CD4-positive, alpha-beta T cell treated with Interleukin-17A for 4 hours (primary cell): ENCODE measurements around the gene RASSF8.

Experiments
- DNase-seq: peaks from one replicate; pipeline ENCODE4 v3.0.0-alpha.2; 2020; ENCODE audit warnings: mixed read lengths

Gene RASSF8

DNA sequence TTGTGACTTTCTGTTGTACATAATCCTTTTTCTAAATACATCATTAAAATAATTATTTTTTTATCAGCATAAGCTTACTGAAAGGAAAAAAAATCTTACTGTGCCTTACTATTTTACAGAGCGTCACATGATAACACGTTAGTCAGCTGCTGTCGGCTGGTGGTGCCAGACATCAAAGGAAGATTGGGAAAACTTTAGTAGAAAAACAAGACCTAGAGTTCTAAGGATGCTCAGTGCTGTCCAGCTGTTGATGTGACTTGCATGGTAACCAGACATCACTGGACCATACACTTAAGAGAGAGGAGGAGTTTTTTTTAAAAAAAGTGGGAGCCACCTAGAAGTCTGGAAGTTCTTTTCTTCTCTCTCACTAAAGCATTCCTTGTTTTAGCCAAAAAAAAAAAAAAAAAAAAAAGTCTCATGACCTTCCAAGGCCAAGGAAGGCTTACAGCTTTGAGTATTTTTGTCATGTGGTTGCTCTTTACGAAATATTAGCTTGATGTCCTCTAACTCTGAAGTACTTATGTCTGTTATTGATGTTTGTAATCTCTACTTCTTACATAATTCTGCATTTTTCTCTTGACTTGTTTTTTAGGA lies 4.5 kb downstream of the RASSF8 start:
- no peak for DNase-seq

DNA sequence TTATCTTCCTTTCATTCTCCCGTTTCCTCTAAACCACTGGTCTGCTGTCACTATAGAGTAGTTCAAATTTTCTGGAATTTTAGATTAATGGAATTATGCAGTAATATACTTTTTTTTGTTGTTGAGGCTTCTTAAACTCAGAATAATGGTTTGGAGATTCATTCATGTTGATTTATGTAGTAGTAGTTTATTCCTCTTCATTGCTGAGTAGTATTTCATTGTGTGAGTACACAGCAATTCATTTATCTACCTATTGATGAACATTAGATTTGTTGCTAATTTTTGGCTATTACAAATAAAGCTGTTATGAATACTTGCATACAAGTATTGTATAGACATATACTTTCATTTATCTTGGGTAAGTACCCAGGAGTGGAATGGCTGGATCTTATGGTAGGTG lies 7.2 kb downstream of the RASSF8 start:
- no peak for DNase-seq

DNA sequence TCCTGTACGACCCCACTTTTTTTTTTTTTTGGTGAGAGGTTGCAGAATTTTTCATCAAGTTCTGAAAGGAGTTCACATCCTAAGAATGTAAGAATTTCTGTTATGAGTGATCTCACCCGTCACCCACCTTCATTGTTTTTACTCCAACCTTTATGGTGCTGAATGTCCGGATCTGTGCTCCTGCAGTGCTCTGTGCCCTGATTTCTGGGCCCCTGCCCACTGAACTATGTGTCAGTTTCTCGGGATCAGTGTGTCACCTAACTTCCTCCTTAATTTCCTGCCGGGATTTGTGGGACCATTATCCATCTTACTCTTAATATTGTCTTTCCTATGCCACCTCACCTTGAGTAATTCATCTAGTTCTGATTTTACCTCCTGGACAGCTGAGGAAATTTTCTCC lies 11.6 kb downstream of the RASSF8 start:
- no peak for DNase-seq

DNA sequence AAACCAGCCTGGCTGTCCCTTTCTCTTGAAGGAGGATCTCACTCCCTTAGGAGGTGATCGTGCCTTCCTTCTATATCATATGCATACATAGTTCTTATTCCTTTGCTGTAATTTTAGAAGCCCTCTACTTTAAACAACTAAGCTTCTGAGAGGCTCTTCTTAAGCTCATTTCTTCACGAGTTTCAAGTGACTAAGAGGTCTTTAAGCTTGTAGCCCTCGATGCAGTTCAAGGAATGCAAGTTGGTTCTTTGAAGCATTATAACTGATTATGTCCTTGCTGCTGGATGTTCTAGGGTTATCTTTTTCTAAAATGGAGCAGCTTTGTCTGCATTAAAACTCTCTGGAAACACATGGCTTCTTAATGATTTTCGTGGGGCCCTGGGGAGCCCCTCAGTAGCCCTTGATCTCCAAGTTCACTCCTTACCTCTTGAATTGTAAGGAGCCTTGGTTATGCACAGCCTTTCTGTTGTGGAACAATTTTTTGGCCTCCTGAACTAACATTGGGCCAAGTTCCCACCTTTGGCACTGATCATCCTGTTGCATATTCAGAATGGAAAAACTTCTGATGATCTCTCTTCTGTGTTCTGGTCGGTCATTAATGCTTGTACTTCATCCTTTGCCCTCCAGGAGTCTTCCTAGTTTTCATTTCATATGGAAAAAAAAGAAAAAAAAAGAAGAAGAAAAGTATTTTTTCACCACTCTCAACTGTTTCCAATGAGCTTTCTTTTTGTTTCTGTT lies 12.6 kb downstream of the RASSF8 start:
- DNase-seq = no peak

DNA sequence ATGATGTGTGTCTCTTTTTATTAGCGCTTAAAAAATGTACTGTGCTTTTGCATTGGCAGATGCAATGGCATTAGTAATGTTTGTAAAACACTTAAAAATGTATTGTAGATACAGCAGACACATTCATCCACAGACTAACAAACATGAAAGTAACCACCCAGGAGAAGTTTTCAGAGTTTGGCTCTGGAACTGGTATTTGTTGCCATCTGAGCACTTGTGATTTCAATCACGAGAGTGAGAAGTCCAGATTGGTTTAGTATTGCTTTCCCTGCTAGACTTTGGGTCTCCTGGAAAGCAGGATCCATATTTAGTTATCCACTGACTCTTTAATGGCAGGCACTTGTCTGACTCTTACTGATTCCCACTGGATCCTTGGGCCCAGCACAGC lies 13.2 kb downstream of the RASSF8 start:
- DNase-seq = no peak

DNA sequence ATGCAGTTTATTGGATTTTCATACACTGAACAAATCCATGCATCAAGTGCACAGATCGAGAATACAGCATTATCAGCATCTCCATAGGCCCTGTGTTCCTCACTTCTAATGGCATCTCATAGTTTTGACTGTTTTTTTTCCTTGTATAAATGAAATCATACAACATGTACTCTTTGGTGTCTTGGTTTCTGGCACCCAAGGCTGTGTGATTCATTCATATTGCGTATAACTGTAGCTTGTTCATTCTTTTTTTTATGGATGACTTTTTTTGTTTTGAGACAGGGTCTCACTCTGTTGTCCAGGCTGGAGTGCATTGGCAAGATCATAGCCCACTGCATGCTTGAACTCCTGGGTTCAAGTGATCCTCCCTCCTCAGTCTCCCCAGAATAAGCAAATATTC lies 14.3 kb downstream of the RASSF8 start:
- no peak for DNase-seq

DNA sequence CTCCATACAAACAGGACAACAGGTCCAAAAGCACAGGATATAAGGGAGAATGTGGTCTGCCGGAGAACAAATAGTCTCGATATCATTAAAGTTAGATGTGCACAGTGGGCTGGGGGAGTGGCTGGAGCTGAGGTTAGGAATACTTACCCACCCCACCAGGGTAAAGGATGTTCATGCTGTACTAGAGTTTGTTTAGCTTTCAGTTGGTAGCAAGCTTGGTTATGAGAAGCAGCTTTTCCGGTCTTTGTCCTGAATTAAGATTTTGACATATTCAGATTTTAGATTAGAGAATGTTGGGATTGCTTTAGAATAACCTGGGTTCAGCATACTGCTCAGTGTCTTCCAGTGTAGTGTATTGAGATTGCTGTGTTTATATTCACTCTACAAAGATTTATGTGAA lies 16.7 kb downstream of the RASSF8 start:
- no peak for DNase-seq

DNA sequence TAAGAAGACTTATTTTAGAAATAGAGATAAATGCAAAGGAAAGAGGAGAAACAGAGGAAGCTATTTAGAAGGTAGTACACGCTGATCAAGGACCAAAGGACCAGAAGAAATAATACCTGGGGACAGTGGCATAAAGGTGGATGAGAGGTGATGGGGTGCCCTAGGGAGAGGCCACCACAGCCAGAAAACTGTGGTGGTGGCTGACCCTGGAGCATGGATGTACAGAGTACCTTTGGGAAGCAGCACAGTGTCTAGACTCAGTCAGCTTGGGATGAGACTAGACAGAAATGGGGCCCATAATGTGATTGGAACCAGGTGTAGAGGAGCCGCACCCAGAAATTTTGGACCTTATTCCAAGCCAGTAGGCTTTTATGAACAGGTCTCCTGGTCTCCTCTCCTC lies 17.2 kb downstream of the RASSF8 start:
- no peak for DNase-seq

DNA sequence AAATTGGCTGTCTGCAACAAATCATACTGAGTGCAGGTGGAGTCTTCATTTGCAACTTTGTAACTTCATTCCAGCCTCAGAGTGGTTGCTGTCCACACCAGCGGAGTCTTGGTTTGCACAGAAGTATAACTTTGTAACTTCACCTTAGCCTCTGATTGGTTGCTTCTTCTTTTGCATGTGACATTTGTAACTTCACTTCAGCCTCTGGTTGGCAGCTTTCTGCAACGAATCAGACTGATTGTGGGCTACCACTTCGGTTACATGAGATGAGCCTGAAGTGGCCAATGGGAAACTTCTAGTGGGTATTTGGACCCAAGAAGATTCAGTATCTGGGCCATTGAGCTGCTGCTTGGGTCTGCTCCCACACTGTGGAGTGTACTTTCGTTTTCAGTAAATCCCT lies 17.8 kb downstream of the RASSF8 start:
- DNase-seq = no peak

DNA sequence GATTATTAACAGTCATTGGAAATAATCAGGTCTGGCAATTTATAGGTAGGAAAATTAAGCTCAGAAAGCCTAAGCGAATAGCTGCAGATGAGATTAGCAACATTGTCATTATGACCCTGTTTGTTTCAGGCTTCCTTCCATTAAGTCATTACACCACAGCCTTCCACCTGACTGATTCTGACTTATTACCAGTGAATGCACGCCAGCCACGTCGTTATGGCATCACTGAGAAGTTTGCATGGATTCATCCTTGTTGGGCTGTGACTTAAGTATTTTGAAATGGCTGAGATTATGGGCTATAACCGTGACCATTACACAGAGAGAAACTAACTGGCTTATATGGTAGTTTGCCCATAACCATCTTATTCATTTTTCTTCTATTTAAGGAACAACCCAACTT lies 18.6 kb downstream of the RASSF8 start:
- no peak for DNase-seq

DNA sequence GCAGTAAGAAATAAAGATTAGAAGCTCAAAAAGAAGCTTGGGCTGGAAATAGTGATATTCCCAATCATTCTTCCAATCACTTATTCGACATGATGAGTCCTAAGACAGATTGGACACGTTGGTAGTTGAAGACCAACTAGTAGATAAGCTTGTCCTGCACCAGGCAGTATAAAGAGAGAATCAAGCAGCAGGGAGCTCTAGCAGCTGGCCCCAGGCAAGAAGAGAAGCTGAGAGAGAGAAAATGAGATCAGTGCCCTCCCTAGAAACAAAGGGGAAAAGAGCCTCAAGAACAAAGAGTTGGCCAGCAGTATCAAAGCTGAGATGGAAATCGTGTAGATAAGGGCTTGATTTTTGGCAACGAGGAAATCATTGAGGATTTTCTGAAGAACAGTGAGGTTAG lies 20.6 kb downstream of the RASSF8 start:
- no peak for DNase-seq

DNA sequence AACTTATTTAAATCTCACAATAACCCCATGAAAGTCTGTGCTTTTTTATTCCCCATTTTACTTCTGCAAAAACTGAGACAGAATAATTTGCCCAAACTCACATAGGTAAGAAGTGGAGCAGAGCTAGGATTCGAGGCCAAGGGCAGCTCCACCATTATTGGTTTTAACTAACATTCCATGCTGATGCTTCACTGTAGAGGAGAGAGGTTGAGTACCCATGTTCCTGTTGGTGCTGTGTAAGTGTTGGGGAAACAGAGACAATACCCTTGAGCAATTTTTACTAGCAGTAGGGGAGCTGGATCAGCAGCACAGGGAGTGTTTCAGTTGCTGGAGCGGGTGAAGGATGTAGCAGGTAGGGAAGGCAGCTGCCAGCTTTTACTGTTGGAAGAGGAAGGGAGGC lies 21.1 kb downstream of the RASSF8 start:
- DNase-seq = no peak

DNA sequence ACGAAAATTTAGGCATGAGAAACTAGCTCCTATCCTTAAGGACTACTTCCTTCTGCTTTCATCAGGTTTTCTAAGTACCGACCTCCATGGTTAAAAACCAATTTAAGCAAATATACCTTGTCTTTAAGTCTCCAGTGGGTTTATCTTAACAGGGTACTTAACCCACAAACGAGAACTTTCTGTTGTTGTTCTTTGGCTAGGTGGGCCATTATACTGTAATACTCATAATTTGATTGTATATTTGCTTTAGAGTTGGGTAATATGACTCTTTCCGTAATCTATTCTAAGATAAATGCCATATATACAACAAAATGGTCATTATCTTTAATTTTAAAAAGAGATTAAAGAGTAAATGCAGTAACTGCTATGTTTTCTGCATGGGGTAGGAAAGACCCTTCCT lies 21.6 kb downstream of the RASSF8 start:
- DNase-seq = no peak

DNA sequence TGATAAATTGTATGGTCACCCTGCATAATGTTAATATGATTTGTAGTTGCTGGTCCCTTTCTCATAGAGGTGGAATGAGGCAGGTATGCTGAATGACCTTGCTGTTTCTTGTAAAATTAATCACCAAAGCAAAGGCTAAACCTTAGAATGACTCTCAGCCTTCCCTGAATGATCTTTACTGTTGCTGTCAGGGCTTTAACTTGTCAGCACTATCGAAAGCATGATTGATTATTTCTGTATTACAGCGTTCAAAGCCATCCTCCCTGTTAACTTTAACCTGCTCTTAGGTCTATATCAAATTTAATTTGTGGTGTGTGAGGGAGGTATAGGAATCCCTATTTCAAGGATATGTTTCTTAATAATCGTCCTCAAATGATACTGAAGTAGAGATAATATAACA lies 23.1 kb downstream of the RASSF8 start:
- no peak for DNase-seq

DNA sequence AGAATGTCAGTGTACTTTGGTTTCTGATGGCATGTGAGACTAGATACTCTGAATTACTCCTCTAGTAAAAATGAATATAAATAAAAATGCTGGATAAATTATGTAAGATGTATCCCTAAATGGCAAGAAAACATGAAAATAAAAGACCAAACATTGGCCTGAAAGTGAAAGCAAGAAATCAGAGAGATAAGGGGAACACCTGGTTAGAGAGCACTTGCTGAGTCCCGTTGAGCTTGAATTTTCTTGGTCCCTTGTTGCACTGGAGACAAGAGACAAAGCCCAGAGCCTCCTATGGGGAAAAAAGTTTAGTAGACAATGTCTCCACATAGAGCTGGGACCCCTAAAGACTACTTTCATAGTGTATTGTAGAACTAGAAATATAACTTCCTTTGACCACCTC lies 23.9 kb downstream of the RASSF8 start:
- no peak for DNase-seq

DNA sequence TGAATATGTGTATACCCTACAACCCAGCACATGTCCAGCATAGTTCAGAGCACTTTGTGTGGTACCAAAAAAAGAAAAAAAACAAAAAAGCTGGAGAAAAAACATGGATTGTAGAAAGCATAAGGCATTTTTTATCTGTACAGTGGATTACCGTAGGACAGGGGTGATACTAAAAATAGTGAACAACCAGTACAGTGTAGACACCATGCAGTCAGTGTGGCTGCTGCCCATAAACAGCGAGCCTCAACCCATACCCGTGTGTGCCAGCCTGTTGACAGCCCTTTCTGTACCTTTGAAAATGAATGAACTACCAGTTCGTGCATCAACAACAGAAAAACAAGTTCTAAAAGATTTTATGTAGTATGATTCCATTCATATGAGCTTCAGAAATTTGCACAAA lies 25.1 kb downstream of the RASSF8 start:
- DNase-seq = no peak

DNA sequence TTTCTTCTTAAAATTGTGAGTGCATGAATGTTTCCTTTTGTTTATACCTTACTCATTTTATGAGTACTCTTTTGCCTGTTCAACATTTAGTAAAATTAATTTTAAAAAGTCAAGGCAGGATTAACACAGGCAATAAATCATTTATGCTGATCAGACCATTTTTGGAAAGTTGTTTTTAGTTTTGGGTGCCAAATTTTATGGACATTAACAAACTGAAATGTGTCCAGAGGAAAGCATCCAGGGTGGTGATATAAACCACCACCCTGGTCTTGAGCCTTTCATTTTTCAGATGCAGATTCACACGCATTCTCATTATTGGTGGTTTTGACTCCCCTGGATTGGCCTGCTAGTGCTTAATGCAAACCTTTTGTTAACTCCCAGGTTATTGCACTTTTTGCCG lies 26.3 kb downstream of the RASSF8 start:
- no peak for DNase-seq

DNA sequence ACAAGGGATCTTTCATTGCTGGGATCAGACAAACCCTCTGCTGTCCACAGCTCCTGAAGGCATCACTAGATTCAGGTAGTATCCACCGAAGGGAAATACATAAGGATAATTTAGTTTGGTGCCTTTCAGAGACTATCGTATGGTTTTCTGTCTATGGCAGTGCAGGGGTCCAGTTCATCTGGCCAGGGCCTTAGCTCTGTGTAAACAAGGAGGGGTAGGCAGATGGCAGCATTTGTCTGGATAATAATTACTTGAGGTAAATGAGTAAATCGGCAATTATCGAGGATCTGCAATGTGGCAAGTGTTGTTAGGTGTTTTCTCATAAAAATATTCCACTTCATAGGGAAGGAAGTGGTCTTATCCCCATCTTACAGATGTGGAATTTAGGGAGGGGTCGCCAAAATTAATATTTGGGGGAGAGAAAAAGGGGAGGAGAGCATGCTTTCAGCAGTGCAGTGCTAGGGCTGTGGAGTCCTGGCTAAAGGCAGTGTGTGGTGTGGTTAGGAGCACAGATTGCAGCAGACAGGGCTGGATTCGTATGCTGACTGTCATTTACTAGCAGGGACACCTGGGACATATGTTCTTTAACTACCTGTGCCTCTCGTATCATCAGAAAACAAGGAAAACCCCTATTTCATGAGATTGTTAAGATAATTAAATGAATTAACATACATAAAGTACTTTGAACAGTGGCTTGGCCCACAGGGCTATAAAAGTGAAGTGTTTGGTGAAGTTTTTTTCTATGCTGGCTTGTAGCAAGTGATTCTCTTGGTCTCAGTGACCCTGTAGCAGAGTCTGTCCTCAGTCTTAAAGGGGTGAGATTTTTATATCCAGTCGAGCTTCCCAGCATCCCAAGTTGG lies 27.1 kb downstream of the RASSF8 start:
- no peak for DNase-seq

DNA sequence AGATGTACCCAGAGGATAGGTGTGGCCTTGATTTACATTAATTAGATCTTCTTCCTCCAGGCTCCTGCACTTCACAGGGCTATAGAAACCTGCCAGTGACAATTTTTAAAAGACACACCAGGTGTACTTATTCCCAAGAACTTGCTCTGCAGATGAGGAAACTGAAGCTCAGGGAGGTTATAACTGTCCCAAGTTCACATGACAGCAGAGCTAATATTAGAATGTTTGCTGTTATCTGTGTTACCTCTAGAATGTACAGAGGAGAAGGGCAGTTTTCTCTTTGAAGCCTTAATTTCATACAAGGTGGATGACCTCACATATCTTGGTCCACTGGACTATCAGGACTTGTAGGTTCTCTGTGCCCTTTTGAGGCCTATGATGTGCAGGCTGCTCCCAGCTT lies 27.7 kb downstream of the RASSF8 start:
- no peak for DNase-seq

DNA sequence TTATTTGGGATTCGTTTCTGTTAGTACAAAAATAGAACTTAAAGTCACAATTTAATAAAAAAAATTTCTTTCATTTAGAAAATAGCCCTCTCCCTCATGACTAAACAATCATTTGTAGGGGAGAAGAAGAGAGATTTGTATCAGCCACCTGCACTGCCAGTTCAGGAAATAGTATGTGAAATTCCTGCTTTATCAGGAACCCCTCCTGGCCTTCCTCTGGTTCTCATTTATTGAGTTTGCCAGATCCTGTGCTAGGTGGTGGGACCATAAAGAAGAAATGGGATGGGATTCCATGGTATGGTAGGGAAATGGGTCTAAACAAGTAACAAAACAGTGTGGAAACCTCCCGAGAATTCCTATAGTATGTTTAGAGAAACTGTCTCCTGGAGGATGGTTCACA lies 30.0 kb downstream of the RASSF8 start:
- DNase-seq = no peak

DNA sequence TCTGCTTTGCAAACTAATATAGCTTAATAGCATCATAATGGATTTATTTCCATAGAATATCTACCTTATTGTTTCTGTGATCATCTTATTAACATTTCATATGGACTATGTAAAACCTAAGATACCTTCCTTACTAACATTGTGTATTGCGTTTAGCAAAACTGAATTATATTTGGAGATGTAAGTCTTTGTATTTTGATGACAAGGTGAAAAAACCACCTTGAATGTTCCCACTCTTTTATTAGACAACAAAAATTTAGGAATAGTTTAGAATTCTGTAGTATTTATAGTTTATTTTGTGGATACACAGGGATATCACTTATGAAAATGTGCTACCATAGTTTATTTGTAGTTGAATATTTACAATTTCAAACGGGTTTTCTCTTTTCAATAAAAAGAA lies 32.0 kb downstream of the RASSF8 start:
- DNase-seq = no peak

DNA sequence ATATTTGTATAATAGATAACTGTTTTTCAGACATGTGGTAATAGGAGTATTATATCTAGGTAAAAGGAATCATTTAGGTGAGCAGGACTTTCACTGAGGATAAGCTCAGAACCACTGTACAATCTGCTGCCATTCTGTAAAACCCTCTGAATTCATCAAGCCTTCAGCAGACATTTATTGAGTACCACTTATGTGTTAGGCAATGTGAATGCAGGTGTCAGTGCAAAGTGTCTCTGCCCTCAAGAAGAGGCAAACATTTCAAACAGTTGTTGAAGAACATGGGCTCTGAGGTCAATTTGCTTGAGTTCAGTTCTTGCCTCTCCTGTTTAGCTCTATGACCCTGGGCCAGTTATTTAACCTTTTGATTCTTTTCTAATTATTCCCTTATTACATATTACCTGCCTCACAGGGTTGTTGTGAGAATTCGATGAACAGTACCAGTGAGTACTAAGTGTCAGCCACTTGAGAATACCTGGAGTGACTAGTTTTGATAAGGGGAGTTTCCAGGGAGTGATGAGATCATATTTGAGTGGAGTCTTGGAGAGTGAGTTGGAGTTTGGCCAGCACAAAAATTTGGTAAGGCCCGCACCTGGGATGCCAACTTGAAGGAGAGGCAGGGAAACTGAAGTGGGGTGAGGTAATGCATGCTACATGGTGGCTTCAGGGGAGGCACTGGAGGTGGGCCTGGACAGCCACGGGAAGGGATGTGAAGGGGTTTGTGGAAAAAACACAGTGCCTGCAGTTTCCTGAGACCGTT lies 33.7 kb downstream of the RASSF8 start:
- no peak for DNase-seq

DNA sequence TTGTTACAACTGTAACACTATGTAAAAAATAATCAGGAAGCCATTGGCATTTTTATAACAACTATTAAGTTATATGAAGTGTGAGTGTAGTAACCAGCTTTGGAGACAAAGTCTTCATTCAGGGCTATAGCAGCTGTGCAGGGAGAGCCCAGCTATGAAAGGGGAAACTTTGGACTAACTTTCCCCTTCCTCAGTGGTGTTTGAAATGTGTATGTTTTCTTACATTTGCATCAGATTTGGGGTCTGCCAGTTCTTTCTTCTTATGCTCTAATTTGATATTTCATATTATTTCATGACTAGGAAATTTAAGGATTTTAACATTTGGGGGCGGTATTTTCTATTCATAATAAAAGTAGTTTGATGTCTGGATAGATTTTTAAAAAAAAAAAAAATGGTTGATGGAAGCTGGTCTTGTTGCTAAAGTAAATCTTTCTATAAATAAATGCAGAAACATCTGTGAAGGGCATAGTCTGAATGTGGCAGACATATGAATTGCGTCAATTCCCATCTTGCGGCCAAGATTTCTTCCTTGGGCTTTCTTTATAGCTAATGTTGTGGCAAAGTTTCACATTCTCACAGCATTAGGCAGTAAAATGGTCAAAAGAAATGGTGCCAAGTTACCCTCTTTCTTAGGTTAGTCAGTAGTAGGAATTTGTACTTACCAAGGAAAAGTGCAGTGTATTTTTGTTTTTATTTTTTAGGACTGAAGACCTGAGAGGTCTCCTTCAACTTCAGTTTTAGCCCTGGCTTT lies 35.6 kb downstream of the RASSF8 start:
- no peak for DNase-seq
